Transverse colon (tissue), 4 donors: Measurements from ENCODE around the gene TGFBR2. TPM values are rescaled to one million over a fixed set of nuclear protein-coding genes. Genes with fewer than 3 reads are reported as not detected.

Experiments used
- DNase-seq: peaks from one replicate; pipeline ENCODE4 v3.0.0-alpha.2; 2019
- H3K27ac ChIP-seq, 4 donors: fragments of 200-600 bp; sonication (generic); 2 replicates each; pipeline ENCODE4 v1.5.1; 2016 to 2018; ENCODE audit warnings: inconsistent platforms in 4 of 4
- H3K27me3 ChIP-seq: fragments of 200-600 bp; sonication (generic); 2 replicates; pipeline ENCODE4 v1.5.1; 2017; ENCODE audit warnings: inconsistent platforms
- H3K36me3 ChIP-seq, 4 donors: fragments of 200-600 bp; sonication (generic); 2 replicates each; pipeline ENCODE4 v1.5.1; 2017 to 2019; ENCODE audit warnings: inconsistent platforms in 4 of 4
- H3K4me1 ChIP-seq, 4 donors: fragments of 200-600 bp; sonication (generic); 2 replicates each; pipeline ENCODE4 v1.5.1; 2017 to 2020; ENCODE audit warnings: inconsistent platforms in 4 of 4
- H3K4me3 ChIP-seq, 4 donors: fragments of 200-600 bp; sonication (generic); 1 replicate in 1 of 4; 2 replicates in 3 of 4; pipeline versions ENCODE4 v1.5.1 to v1.6.1; 2017 to 2019; ENCODE audit warnings: inconsistent platforms in 4 of 4
- H3K9me3 ChIP-seq, 2 donors: fragments of 200-600 bp; sonication (generic); 2 replicates each; pipeline ENCODE4 v1.5.1; 2017 to 2019; ENCODE audit warnings: inconsistent platforms in 2 of 2
- EP300 ChIP-seq: sonication (generic); formaldehyde crosslinking; IDR thresholded peaks from one replicate; pipeline ENCODE4 v1.6.1; 2017; ENCODE audit warnings: antibody characterized with exemption, low read depth
- POLR2A ChIP-seq: fragments of 450-650 bp; IDR thresholded peaks from one replicate; pipeline ENCODE4 v1.6.1; 2016; ENCODE audit warnings: antibody characterized with exemption, mild to moderate bottlenecking, moderate library complexity
- POLR2AphosphoS5 ChIP-seq, 3 donors: sonication (generic); formaldehyde crosslinking; IDR thresholded peaks; one replicate each; pipeline ENCODE4 v1.6.1; 2016; ENCODE audit warnings: antibody characterized with exemption in 3 of 3
- WGBS, 2 donors: methylation state at CpG; one replicate each; pipeline ENCODE4 v1.1.5; 2018; ENCODE audit warnings: low coverage in 1 of 2; 5-methylcytosine and 5-hydroxymethylcytosine counted together
- in situ Hi-C, 4 donors: fragments of 200-750 bp; cut with MboI; loops; one replicate each; pipeline versions ENCODE4 v1.15.0 to v1.15.1; 2017; ENCODE audit warnings: low sequenced_read_pairs in 3 of 4, low pct_ligation_motif_present in 1 of 4, low pct_unique_long_range_greater_than_20kb in 1 of 4
- intact Hi-C: fragments of 100-400 bp; cut with DNase I; formaldehyde crosslinking; loops from one replicate; pipeline ENCODE4 v1.15.1; 2023; ENCODE audit warnings: low total_unique reads
- total RNA-seq, 4 donors: library from RNA; depleted of rRNA; stranded (reverse); fragments of >200 nt; gene quantifications; one replicate each; pipeline ENCODE4 v1.1.0, GENCODE V29; 2016
- TF ChIP-seq, protein P1 (sequence below), 5 experiments: fragments of 200-600 bp in 3 of 5; fragments of 450-650 bp in 2 of 5; sonication (generic) in 3 of 5; IDR thresholded peaks; 1 replicate in 2 of 5; 2 replicates in 3 of 5; pipeline ENCODE4 v1.5.1; 2016 to 2017; ENCODE audit warnings: antibody characterized with exemption in 5 of 5, inconsistent platforms in 3 of 5, mild to moderate bottlenecking in 2 of 5, moderate library complexity in 1 of 5

The TGFBR2 gene
- total RNA-seq, 4 donors from 2014 or later: 63.2 to 179 (median 98.5) TPM

DNA sequence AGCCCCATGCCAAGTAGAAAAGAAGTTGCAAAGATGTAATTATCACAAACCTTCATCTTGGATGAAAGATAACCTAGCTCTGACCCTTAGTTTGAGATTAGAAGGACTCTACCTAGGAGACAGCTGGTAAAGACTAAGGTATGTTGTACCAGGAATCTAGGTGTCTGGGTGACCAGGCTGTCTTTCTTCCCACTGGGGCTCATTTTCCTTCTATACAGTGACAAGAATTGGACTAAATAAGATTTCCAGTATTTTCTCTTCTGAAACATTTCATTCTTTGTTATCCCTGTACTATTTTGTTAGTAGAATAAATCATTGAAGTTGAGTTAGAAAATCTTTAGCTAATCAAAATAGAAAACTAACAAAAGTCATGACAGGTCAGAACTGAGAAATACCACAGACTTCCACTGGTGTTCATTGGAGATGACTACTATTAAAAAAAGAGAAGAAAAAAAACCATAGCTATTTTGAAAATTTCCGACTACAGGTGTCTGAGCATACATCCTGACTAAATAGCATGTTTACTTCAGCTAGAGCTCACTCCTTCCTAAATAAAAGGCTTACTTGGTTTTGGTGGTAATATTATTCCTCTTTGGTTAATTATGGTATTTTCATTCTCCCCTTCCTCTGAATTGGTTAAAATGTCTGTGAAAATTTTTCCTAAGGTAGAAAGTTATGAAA lies 10.1 kb downstream of the TGFBR2 start:
- intact Hi-C loops: loop anchor here (10.0 kb wide), 1 partner anchor 68 kb away; no protein-coding TSS in a partner anchor
- no peak overlapping the region for H3K4me3 ChIP-seq
- no peaks in the 10 kb centered on the region for H3K36me3 ChIP-seq
- peak overlapping the region; percentile 12 to 39 (median 21) for H3K27ac ChIP-seq
- no peaks in the 10 kb centered on the region for H3K9me3 ChIP-seq
- H3K27me3 ChIP-seq: no peaks in the 10 kb centered on the region
- peaks cover 2 to 98% (median 37%) of the 10 kb centered on the region in 4 donors for H3K4me1 ChIP-seq
- WGBS, 2 donors: 40 to 62% methylated on average over 1 of the region's 1 CpG
- no peak for DNase-seq
- no peak for TF ChIP-seq POLR2A
- TF ChIP-seq, protein P1, sequence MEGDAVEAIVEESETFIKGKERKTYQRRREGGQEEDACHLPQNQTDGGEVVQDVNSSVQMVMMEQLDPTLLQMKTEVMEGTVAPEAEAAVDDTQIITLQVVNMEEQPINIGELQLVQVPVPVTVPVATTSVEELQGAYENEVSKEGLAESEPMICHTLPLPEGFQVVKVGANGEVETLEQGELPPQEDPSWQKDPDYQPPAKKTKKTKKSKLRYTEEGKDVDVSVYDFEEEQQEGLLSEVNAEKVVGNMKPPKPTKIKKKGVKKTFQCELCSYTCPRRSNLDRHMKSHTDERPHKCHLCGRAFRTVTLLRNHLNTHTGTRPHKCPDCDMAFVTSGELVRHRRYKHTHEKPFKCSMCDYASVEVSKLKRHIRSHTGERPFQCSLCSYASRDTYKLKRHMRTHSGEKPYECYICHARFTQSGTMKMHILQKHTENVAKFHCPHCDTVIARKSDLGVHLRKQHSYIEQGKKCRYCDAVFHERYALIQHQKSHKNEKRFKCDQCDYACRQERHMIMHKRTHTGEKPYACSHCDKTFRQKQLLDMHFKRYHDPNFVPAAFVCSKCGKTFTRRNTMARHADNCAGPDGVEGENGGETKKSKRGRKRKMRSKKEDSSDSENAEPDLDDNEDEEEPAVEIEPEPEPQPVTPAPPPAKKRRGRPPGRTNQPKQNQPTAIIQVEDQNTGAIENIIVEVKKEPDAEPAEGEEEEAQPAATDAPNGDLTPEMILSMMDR (IDR thresholded peaks at IDR 0.05): no peak
- no peak for TF ChIP-seq POLR2AphosphoS5 (IDR thresholded peaks at IDR 0.05)
- TF ChIP-seq EP300: no peak
- in situ Hi-C loops: no loop called here

DNA sequence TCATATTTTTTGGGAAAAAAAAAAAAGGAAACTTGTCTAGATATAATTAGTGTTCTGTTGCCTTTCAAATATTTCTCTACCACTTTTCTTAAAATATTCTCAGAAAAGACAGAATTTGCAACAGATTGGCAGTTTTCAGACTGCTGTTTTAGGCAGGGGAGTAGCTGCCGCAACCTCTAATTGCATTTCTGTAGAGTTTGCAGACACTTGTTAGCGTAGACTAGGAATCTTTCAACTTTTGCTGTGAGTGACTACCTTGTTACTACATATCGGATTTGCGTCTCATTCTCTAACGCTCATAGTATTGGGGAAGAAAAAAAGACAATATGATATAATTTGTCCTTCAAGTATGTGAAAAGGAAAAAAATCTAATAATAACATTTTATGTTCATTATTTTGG lies 10.7 kb downstream of the TGFBR2 start:
- in situ Hi-C loops: no loop called here
- no peak overlapping the region for H3K4me3 ChIP-seq
- H3K27me3 ChIP-seq: no peaks in the 10 kb centered on the region
- no peaks in the 10 kb centered on the region for H3K9me3 ChIP-seq
- peaks cover 6 to 97% (median 35%) of the 10 kb centered on the region in 4 donors for H3K4me1 ChIP-seq
- peak overlapping the region in 3 of 4 donors; percentile 17 to 39 (median 25) for H3K27ac ChIP-seq
- intact Hi-C loops: loop anchor here (10.0 kb wide), 1 partner anchor 68 kb away; no protein-coding TSS in a partner anchor
- WGBS, 2 donors: 87 to 97% methylated on average over 5 of the region's 5 CpGs
- H3K36me3 ChIP-seq: no peaks in the 10 kb centered on the region
- TF ChIP-seq EP300: no peak
- no peak for TF ChIP-seq POLR2AphosphoS5 (IDR thresholded peaks at IDR 0.05)
- no peak for TF ChIP-seq POLR2A
- TF ChIP-seq, protein P1 (IDR thresholded peaks at IDR 0.05): no peak
- no peak for DNase-seq

DNA sequence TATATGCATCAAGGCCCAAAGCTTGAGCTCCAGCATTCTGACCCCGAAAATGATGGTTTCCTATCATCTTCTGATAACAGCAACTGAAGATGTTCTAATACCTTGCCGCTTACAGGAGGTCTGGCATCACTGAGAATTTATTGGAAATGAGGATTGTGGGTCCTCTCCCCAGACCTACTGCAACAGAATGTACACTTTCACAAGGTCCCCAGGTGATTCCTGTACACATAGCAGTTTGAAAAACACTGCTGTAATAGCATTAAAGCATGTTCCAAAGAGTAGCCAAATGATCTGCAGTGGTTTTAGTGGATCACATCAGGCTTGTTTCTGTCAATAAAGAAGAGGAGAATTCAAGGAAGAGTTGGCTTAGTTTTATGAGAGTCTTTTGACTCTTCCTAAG lies 11.3 kb downstream of the TGFBR2 start:
- intact Hi-C loops: loop anchor here (10.0 kb wide), 1 partner anchor 67 kb away; no protein-coding TSS in a partner anchor
- peak overlapping the region in 3 of 4 donors; percentile 25 to 36 (median 27) for H3K27ac ChIP-seq

DNA sequence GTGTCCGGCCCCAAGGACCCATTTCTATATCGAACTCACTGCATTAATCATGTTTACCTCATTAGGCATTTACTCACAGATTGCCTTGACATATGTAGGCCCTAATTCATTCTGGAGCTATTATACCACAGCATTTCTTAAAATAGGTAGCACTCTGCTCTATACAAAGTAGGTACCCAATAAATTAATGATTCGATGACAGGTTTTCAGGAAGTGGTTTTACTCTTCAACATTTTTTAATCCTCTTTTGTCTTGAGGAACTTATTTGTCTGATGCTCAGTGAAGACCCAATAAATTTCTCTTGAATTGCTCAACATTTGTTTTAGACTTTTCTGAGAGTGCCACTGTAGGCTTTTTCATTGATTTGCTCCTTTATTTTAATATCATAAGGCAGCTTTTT lies 12.1 kb downstream of the TGFBR2 start:
- DNase-seq: no peak
- in situ Hi-C loops: no loop called here
- Histone ChIP-seq H3K4me1 (peaks cover 6 to 95% (median 36%) of the 10 kb centered on the region in 4 donors), H3K27me3 (no peaks in the 10 kb centered on the region), H3K9me3 (no peaks in the 10 kb centered on the region), H3K27ac (peak overlapping the region; percentile 3 to 36 (median 18)), H3K4me3 (no peak overlapping the region), H3K36me3 (no peaks in the 10 kb centered on the region)
- intact Hi-C loops: loop anchor here (10.0 kb wide), 1 partner anchor 66 kb away; no protein-coding TSS in a partner anchor
- TF ChIP-seq EP300 (no peak), POLR2AphosphoS5 (IDR thresholded peaks at IDR 0.05) (no peak), POLR2A (no peak)
- TF ChIP-seq, protein P1 (IDR thresholded peaks at IDR 0.05): no peak
- 74 to 90% methylated on average over 3 of the region's 3 CpGs for WGBS, 2 donors

More for the DNA sequence above, 11.3 kb downstream of the TGFBR2 start:
- TF ChIP-seq POLR2AphosphoS5 (IDR thresholded peaks at IDR 0.05) (no peak), POLR2A (no peak), EP300 (no peak)
- TF ChIP-seq, protein P1 (IDR thresholded peaks at IDR 0.05): no peak
- in situ Hi-C loops: no loop called here
- 56 to 78% methylated on average over 2 of the region's 2 CpGs for WGBS, 2 donors
- Histone ChIP-seq H3K4me3 (no peak overlapping the region), H3K36me3 (no peaks in the 10 kb centered on the region), H3K4me1 (peaks cover 6 to 97% (median 36%) of the 10 kb centered on the region in 4 donors), H3K27me3 (no peaks in the 10 kb centered on the region), H3K9me3 (no peaks in the 10 kb centered on the region)
- no peak for DNase-seq
